T-helper 1 cell treated with Interleukin-12 subunit alpha and Interleukin-12 subunit beta and Interleukin-4 antibody, amounts not matched to agents 30 ng/mL and 1 ng/mL, for 36 hours (primary cell): ENCODE results near the gene HMOX2. TPM values are rescaled to one million over a fixed set of nuclear protein-coding genes. Genes with fewer than 3 reads are reported as not detected.

Experiments used
- intact Hi-C: fragments of 100-400 bp; cut with micrococcal nuclease; formaldehyde crosslinking; loops from one replicate; pipeline ENCODE4 v1.15.1; 2024
- total RNA-seq: library from RNA; stranded (reverse); gene quantifications from 2 replicates; pipeline ENCODE4 v1.2.3, GENCODE V29; 2022

The HMOX2 gene
- total RNA-seq, 1 donor from 2014 or later: 74.5 TPM

DNA sequence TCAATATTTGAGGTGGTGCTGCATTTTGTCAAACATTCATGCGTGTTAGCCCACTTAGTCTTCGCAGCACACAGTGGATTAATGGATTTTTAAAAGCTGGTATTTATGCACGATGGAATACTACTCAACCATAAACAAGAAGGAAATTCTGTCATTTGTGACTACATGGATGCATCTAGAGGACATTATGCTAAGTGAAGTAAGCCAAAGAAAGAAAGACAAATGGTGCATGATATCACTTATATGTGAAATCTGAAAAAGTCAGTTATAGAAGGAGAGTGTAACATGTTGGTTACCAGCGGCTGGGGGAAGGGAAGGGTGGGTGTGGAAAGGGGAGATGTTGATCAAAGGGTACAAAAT lies 23.0 kb downstream of the HMOX2 start:
- intact Hi-C loops: no loop called here

- intact Hi-C loops: no loop called here
Measured at GRCh38 chr16:4500272-4500671, 24.1 kb downstream of the HMOX2 start.

DNA sequence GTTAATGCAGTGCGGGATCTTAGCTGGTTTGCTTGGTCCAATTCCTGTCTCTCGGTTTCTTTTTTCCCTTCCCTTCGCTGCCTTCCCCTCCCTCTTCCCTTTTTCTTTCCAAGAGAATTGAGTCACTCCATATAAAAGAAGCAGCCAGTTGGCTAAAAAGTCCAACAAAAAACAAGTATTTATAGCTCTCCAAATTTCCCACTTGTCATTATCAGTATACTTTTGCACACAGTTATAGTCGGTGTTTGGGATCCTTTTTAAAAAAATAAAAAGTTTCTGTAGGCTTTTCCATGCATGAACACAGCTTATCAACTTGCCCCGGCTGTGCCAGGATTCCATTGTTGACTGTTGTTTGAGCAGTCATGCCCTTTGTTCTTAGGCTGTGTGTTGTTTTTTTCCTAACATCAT lies 24.9 kb downstream of the HMOX2 start:
- intact Hi-C loops: no loop called here

DNA sequence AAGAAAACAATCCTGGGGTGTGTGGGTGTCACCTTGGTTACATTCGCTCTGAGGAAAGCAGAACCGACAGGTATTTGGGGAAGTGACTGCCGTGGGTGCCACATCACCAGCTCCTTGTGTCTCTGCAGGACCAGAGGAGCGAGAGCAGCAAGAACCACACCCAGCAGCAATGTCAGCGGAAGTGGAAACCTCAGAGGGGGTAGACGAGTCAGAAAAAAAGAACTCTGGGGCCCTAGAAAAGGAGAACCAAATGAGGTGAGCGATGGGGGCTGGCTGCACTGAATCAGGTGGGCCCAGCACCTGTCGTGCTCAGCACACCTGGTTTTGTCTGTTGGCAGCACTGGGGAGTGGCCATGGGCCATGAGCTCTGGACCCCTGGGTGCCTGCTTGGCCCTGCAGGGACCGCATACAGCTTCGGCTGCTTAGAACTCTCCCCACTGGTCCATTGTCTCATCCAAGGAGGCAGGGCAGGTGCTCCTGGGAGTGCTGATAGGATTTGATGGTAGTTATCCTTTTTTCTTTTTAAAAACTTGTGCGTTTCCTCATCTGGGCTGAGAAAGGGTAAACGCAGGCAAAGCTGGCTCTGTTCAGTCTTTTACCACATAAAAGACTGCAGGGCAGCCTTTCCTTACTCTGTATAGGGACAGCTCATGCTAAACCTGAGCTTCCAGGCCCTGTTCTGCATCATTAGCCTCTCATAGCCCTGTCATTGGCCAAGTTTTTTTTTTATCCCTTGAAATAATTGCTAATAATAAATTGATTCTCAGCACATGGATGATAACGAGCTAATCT lies 29.4 kb downstream of the HMOX2 start:
- intact Hi-C loops: loop anchor here (1.0 to 5.0 kb wide), 12 partner anchors 10 to 262 kb away; partner anchors contain the start of genes CDIP1, DNAJA3, HMOX2 and MGRN1

- intact Hi-C loops: loop anchor here (1.0 to 5.0 kb wide), 8 partner anchors 9 to 261 kb away; partner anchors contain the start of genes CDIP1, DNAJA3 and ZNF500
Measured at GRCh38 chr16:4506450-4506849, 30.3 kb downstream of the HMOX2 start.

GRCh38 chr16:4507588-4508345 lies 31.6 kb downstream of the HMOX2 start:
- intact Hi-C loops: loop anchor here (2.0 to 5.0 kb wide), 3 partner anchors 80 to 260 kb away; partner anchors contain the start of genes DNAJA3 and ZNF500

DNA sequence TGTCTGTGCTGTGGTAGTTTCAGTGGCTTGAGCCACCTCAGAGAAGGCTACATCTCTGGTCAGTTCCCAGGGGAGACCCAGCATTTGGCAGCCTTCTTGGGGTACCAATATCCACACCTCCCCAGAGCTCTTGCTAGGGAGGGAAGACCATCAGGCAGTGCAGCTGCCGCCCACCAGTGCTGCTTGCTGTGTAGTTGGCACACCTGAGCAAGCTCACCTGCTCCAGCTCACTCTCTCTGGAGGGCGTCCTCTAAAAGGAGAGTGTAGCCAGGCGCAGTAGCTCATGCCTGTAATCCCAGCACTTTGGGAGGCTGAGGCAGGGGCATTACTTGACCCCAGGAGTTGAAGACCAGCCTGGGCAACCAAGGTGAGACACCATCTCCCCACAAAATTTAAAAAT lies 32.6 kb downstream of the HMOX2 start:
- intact Hi-C loops: loop anchor here (5.0 kb wide), 2 partner anchors 82 to 258 kb away; partner anchors contain the start of genes DNAJA3 and ZNF500

DNA sequence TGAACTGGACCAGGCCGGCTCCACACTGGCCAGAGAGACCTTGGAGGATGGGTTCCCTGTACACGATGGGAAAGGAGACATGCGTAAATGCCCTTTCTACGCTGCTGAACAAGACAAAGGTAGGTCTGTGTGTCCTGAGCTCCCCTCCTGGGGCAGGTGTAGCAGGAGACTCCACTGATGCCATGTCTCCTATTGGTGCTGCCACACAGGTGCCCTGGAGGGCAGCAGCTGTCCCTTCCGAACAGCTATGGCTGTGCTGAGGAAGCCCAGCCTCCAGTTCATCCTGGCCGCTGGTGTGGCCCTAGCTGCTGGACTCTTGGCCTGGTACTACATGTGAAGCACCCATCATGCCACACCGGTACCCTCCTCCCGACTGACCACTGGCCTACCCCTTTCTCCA lies 33.2 kb downstream of the HMOX2 start:
- intact Hi-C loops: loop anchor here (5.0 kb wide), 2 partner anchors 82 to 258 kb away; partner anchors contain the start of genes DNAJA3 and ZNF500

DNA sequence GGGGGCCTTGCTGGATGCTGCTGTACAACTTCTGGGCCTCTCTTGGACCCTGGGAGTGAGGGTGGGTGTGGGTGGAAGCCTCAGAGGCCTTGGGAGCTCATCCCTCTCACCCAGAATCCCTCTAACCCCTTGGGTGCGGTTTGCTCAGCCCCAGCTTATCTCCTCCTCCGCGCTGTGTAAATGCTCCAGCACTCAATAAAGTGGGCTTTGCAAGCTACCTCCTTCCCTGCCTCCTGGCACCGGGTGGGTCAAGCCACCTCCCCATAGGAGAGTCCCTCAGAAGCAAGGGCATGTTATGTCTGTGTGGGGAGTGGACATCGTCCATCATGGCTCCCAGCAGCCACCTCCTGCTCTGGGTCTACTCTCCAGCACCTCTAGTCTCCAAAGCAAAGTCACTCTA lies 33.9 kb downstream of the HMOX2 start:
- intact Hi-C loops: no loop called here

DNA sequence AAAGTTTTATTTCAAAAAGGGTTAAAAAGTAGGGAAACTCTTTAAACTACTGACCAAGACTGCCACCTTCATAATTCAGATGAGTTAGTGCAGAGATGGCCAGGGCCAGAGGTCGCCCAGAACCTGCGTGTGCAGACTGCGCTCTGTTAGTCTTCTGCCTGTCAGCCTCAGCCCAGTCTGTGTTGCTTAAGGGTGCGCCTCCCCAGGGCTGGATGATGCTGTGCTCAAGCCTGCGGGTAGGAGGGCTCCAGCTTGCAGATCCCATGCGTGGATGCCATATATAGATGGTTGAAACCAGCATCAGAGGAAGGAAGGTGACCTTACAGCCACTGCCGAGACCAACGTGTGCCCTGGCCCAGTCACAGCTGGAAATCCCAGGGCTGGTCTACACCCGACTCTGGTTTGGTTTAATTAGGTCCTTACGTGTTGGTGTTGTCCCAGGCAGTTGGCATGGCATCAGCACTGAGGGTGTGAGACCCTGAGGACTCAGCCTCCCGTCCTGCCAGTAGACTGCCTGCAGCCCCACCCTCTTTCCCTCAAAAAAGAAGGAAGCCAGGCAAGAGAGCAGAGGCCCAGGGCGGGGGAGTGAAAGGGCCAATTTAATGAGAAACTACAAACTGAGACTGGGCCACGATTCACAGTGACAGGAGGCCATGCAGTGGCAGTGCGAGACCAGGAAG lies 34.7 kb downstream of the HMOX2 start:
- intact Hi-C loops: no loop called here

DNA sequence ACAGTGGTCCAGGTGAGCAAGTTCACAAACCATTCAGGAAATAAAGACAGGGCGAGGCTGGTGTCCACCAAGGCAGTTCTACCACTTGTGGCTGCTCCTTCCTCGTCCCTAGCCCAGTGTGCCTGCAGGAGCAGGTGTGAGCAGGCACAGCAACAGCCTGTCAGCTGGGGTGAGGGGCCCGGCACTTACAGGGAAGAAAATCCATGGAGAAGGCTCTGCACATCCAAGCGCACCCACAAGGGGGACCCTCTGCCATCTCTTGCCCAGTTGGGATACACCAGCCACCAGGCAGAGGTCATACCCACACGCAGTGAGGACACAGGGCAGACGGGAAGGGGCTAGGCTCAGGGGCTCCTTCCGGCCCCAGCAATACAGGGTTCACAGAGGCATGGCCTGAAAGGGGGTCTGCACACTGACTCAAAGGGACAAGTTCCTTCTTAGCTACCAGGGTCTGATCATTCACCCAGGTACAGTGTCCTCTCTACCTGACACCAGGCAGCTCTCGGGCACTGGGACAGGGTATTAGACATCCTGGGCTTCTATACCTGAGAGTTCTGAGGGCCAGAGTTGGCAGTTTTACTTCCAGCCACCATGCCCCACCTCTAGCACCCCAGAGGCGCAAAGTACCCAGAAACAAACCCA lies 35.4 kb downstream of the HMOX2 start:
- intact Hi-C loops: no loop called here

- intact Hi-C loops: no loop called here
Measured at GRCh38 chr16:4512473-4512872, 36.3 kb downstream of the HMOX2 start.

DNA sequence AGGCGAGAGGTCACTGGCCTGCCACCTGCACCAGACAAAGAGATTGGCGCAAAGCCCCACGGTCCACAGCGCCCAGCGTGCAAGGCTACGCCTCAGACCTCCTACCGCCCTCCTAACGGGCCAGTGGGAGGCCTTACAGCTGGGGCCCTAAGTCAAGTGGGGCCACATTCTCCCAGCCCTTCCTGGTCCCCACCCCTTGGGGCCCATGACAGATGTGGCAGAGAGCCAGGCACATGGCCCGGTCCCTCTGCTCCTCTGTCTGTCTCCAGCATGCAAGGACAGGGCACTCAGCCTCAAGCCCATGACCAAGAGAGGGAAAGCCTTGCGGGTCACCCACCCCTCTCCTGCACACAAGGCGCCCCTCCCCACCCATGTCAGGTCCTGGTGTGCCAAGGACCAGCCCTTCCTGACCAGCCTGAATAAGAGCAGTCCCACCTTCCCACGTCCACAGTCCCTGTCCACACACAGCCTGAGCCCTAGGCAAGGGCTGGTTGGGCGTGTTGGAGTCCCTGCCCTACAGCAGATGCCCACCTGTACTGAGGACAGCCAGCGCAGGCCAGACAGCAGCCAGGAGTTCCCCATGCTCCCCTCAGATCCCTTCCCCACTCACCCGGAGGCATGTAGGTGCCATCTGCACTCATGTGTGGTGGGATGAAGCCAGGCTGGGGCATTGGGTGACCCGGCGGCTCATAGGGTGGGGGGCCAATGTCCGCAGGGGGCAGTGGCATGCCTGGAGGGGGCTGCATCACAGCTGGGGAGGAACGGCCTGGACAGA lies 37.1 kb downstream of the HMOX2 start:
- intact Hi-C loops: no loop called here

DNA sequence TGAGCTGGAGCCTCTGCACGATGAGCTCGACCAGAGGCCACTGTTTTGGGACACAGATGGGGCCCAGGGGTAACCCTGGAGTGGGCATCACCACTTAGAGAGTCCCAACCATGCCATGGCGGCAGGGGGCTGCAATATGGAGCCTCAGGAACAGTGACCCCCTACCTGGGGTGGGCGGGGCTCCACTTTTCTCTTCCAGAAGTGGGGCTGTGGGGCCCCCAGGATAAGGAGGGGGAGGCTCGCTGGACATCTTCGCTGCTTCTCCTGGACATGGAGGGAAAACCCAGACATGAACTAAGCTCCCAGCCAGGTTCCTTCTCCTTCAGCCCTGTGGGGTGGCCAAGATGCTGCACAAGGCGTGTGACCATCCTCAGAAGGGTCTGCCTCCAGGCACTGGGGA lies 37.7 kb downstream of the HMOX2 start:
- intact Hi-C loops: loop anchor here (2.0 kb wide), 1 partner anchor 103 kb away; no protein-coding TSS in a partner anchor

- intact Hi-C loops: loop anchor here (1.0 to 5.0 kb wide), 3 partner anchors 8 to 102 kb away; partner anchors contain the start of gene HMOX2
Measured at GRCh38 chr16:4514606-4515005, 38.4 kb downstream of the HMOX2 start.

- intact Hi-C loops: loop anchor here (1.0 to 5.0 kb wide), 4 partner anchors 9 to 101 kb away; partner anchors contain the start of gene HMOX2
Measured at GRCh38 chr16:4515611-4516233, 39.5 kb downstream of the HMOX2 start.

GRCh38 chr16:4517812-4518680 lies 41.8 kb downstream of the HMOX2 start:
- intact Hi-C loops: loop anchor here (2.0 to 5.0 kb wide), 2 partner anchors 31 to 41 kb away; partner anchors contain the start of gene HMOX2

DNA sequence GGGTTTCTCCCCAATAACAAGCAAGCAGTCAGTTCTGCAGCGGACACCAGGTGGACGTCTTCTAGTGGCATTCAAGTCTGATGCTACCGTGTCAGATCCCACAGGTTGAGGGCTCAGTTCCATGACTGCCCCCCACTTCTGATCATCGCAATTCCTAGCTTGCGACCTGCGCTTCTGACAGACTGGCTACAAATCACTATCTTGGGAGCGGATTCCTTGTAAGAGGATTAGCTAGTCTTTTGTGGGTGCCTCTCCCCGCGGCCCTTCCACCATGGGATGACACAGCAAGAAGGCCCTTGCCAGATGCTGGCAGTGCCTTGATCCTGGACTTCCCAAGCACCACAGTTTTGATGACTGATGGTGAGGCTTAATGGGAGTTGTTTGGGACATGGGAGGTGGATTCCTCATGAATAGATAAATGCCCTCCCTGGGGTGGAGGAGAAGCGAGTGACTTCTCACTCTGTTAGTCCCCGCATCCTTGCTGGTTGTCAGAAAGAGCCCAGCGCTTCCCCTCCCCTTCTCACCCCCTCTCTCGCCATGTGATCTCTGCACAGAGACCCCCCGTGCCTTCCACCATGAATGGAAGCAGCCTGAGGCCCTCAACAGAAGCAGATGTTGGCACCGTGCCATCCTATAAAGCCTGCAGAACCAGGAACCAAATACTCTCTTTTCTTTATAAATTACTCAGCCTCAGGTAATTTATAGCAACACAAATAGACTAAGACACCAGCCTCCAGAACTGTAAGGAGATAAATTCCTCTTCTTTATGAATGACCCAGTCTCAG lies 43.3 kb downstream of the HMOX2 start:
- intact Hi-C loops: loop anchor here (5.0 kb wide), 1 partner anchor 42 kb away; the partner anchor contains the start of gene HMOX2
